ENCODE results near the gene NTF3.

- TF ChIP-seq CTCF (IDR thresholded peaks at IDR 0.05; ENCODE audit: control extremely low read depth in 1 of 3, insufficient read depth in 1 of 3, low read depth in 1 of 3, low read length in 3 of 3) (no peak), KDM1A (IDR thresholded peaks at IDR 0.05; ENCODE audit: borderline replicate concordance, low read length) (no peak), POLR2A (IDR thresholded peaks at IDR 0.05; ENCODE audit: control extremely low read depth in 1 of 2, low read depth in 2 of 2, low read length in 2 of 2) (no peak), EZH2 (IDR thresholded peaks at IDR 0.05; ENCODE audit: low read depth, low read length, severe bottlenecking) (peak; percentile 81), CBX5 (IDR thresholded peaks at IDR 0.05; ENCODE audit: low read depth, low read length) (no peak), GABPA (IDR thresholded peaks at IDR 0.05; ENCODE audit: borderline replicate concordance, insufficient read depth, low read length) (no peak), POLR2AphosphoS5 (IDR thresholded peaks at IDR 0.05; ENCODE audit: low read depth, low read length) (no peak), SUZ12 (IDR thresholded peaks at IDR 0.05; ENCODE audit: low read length) (peak; percentile 89; the same call in 1 of the 2 replicates), RFX5 (IDR thresholded peaks at IDR 0.05; ENCODE audit: borderline replicate concordance, low read depth, low read length) (no peak), ATF2 (IDR thresholded peaks at IDR 0.05; ENCODE audit: low read length) (no peak)
These were observed 1.4 kb downstream of the NTF3 start for GRCh38 chr12:5433081-5433844.
